Activated naive CD4-positive, alpha-beta T cell treated with anti-CD3 and anti-CD28 coated beads, Interleukin-2, amount 10 ng/mL, durations not matched to agents 7 days and 5 days (primary cell): ENCODE data around the gene AKAP13.

Experiments
- CTCF ChIA-PET: fragments of 350-600 bp; sonication (Branson Sonifier 250); formaldehyde crosslinking; loops from one replicate; lab custom pipeline; 2021; ENCODE audit warnings: antibody characterized with exemption; lab: Charles Lee
- DNase-seq: peaks from one replicate; pipeline ENCODE4 v3.0.0-alpha.2; 2020
- H3K27ac Mint-ChIP-seq: one replicate; pipeline ENCODE4 v1.8.0; 2021; ENCODE audit warnings: mild to moderate bottlenecking, moderate library complexity, mixed read lengths
- H3K27me3 Mint-ChIP-seq: one replicate; pipeline ENCODE4 v1.8.0; 2021; ENCODE audit warnings: mild to moderate bottlenecking, mixed read lengths
- H3K36me3 Mint-ChIP-seq: one replicate; pipeline ENCODE4 v1.8.0; 2021; ENCODE audit warnings: mixed read lengths
- H3K4me1 Mint-ChIP-seq: one replicate; pipeline ENCODE4 v1.8.0; 2021; ENCODE audit warnings: mixed read lengths
- H3K4me3 Mint-ChIP-seq: one replicate; pipeline ENCODE4 v1.8.0; 2021; ENCODE audit warnings: mild to moderate bottlenecking, moderate library complexity, mixed read lengths
- H3K9me3 Mint-ChIP-seq: one replicate; pipeline ENCODE4 v1.8.0; 2021; ENCODE audit warnings: mixed read lengths

AKAP13 gene

DNA sequence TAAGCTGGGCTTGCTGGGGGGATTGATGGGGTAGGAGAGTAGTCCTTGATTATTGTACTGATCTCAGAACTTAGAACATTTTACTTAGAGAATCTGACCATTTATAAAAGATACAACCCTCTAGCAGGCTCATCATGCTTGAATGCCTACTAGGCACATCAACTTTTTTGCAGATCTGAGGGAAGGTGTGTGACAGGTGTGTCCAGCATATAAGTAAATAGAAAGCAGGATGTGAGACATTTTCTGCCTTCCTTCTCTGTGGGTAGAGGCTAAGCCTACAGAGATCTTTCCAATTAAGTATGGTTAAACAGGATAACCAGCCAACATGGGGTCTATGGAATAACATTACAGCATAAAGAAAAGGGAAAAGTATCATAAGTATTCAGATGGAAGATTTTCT, 159.1 kb downstream of the AKAP13 start:
- H3K4me1 Mint-ChIP-seq: peaks cover 67% of the 10 kb centered on the region
- H3K4me3 Mint-ChIP-seq: no peak overlapping the region
- no peaks in the 10 kb centered on the region for H3K9me3 Mint-ChIP-seq
- no peaks in the 10 kb centered on the region for H3K27me3 Mint-ChIP-seq
- CTCF ChIA-PET: interaction anchor here (1.2 kb wide), 1 partner anchor 15 kb away, joined by 6 read pairs; no protein-coding TSS in a partner anchor
- no peak overlapping the region for H3K27ac Mint-ChIP-seq
- peaks cover 33% of the 10 kb centered on the region for H3K36me3 Mint-ChIP-seq
- DNase-seq: no peak

- peaks cover 66% of the 10 kb centered on the region for H3K4me1 Mint-ChIP-seq
- H3K36me3 Mint-ChIP-seq: peaks cover 31% of the 10 kb centered on the region
- no peak overlapping the region for H3K27ac Mint-ChIP-seq
- CTCF ChIA-PET: interaction anchor here (1.2 kb wide), 1 partner anchor 14 kb away, joined by 6 read pairs; no protein-coding TSS in a partner anchor
- no peak overlapping the region for H3K4me3 Mint-ChIP-seq
- H3K9me3 Mint-ChIP-seq: no peaks in the 10 kb centered on the region
- no peaks in the 10 kb centered on the region for H3K27me3 Mint-ChIP-seq
- no peak for DNase-seq
Measured at GRCh38 chr15:85540085-85540797, 159.8 kb downstream of the AKAP13 start.

DNA sequence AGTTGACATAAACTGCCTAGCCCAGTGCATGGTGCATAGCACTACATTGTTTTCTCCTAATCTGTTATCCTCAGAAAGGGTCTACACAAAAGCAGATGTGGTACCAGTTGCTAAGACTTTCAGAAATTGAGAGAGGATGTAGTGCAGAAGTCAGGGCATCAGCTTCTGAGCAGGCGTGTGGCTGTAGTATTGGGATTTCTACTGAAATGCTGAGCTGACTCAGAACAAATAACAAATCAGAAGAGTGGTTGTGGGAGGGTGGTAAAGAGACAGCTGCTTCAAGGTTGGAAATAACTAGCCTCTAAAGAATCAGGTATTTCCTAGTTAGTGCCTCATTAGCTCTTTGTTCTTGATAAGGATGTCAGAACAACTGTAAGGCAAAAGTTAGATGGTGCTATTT, 161.3 kb downstream of the AKAP13 start:
- Mint-ChIP-seq H3K36me3 (peaks cover 31% of the 10 kb centered on the region), H3K4me3 (no peak overlapping the region), H3K9me3 (no peaks in the 10 kb centered on the region), H3K27me3 (no peaks in the 10 kb centered on the region), H3K4me1 (peaks cover 67% of the 10 kb centered on the region), H3K27ac (no peak overlapping the region)
- DNase-seq: no peak
- CTCF ChIA-PET: interaction anchor here (1.2 to 1.5 kb wide), 2 partner anchors 9 to 19 kb away, joined by 3 read pairs; no protein-coding TSS in a partner anchor

DNA sequence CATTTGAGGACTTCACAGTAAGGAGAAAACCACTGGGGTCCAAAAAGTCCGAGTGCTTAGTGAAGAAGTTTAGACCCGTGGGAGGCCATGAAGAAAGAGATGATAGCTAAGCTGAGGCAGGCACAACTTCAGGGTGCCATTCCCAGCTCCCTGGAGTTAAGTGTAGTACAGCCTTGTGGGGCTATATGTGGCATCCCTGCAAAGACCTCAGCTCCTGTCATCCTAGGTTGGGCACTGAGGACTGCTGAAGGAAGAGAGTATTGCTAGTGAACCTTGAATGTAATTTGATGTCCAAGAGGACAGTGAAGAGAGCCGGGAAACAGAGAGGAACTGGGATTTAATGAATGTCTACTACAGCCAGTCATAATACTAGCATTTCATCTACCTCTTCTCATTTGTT, 162.1 kb downstream of the AKAP13 start:
- H3K9me3 Mint-ChIP-seq: no peaks in the 10 kb centered on the region
- H3K27me3 Mint-ChIP-seq: no peaks in the 10 kb centered on the region
- no peak overlapping the region for H3K4me3 Mint-ChIP-seq
- CTCF ChIA-PET: interaction anchor here (1.5 to 3.8 kb wide), 5 partner anchors 10 to 165 kb away, joined by 3 to 26 read pairs (median 5); no protein-coding TSS in a partner anchor
- no peak overlapping the region for H3K27ac Mint-ChIP-seq
- peaks cover 74% of the 10 kb centered on the region for H3K4me1 Mint-ChIP-seq
- peaks cover 33% of the 10 kb centered on the region for H3K36me3 Mint-ChIP-seq
- no peak for DNase-seq

DNA sequence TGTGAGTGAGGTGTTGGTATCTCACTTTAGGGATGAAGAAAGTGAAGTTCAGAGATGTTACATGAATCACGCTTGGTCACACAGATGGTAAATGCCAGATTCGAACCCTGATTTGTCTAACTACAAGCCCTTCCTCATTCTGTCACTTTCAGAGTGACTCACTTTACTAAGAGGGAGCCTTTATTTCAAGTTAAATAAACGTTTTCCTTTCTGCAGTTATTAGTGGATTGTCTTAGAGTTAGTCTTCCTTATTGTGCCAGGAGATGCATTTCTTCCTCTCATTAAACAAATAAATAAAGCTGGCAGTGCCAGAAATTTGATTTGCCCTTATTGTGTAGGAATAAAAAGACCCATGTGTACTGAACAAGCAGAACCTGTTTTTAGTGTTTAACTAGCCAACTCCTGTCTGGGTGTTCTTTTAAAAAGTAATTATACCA, 162.5 kb downstream of the AKAP13 start:
- peaks cover 77% of the 10 kb centered on the region for H3K4me1 Mint-ChIP-seq
- H3K36me3 Mint-ChIP-seq: peaks cover 36% of the 10 kb centered on the region
- CTCF ChIA-PET: interaction anchor here (0.9 to 3.8 kb wide), 7 partner anchors 15 to 246 kb away, joined by 3 to 26 read pairs (median 5); no protein-coding TSS in a partner anchor
- no peak for DNase-seq
- H3K27me3 Mint-ChIP-seq: no peaks in the 10 kb centered on the region
- H3K27ac Mint-ChIP-seq: no peak overlapping the region
- H3K4me3 Mint-ChIP-seq: no peak overlapping the region
- no peaks in the 10 kb centered on the region for H3K9me3 Mint-ChIP-seq

DNA sequence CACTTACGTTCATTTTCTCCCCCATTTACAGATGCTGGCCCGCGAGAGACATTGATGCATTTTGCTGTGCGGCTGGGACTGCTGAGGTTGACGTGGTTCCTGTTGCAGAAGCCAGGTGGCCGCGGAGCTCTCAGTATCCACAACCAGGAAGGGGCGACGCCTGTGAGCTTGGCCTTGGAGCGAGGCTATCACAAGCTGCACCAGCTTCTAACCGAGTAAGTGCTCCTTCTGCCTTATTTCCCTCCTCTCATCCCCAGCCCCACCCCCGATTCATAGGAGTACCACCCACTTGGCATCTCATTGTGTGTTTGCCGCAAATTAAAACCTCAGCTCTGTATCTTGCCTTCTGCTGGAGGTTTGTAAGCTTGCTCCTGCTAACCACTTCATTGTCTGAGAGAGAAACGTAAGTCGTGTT, 163.3 kb downstream of the AKAP13 start:
- DNase-seq: peak; percentile 66
- Mint-ChIP-seq H3K9me3 (no peaks in the 10 kb centered on the region), H3K4me1 (peaks cover 77% of the 10 kb centered on the region), H3K27ac (peak overlapping the region; percentile 42), H3K27me3 (no peaks in the 10 kb centered on the region), H3K36me3 (peaks cover 36% of the 10 kb centered on the region), H3K4me3 (no peak overlapping the region)
- CTCF ChIA-PET: interaction anchor here (0.8 to 3.8 kb wide), 9 partner anchors 11 to 247 kb away, joined by 3 to 26 read pairs (median 5); no protein-coding TSS in a partner anchor

- no peak overlapping the region for H3K27ac Mint-ChIP-seq
- no peaks in the 10 kb centered on the region for H3K9me3 Mint-ChIP-seq
- peaks cover 65% of the 10 kb centered on the region for H3K4me1 Mint-ChIP-seq
- no peaks in the 10 kb centered on the region for H3K27me3 Mint-ChIP-seq
- H3K4me3 Mint-ChIP-seq: no peak overlapping the region
- no peak for DNase-seq
- H3K36me3 Mint-ChIP-seq: peaks cover 36% of the 10 kb centered on the region
- CTCF ChIA-PET: interaction anchor here (3.8 kb wide), 1 partner anchor 36 kb away, joined by 26 read pairs; no protein-coding TSS in a partner anchor
Measured at GRCh38 chr15:85545185-85545584, 164.8 kb downstream of the AKAP13 start.

- no peaks in the 10 kb centered on the region for H3K9me3 Mint-ChIP-seq
- H3K36me3 Mint-ChIP-seq: peaks cover 34% of the 10 kb centered on the region
- no peak overlapping the region for H3K27ac Mint-ChIP-seq
- CTCF ChIA-PET: interaction anchor here (3.8 kb wide), 1 partner anchor 36 kb away, joined by 26 read pairs; no protein-coding TSS in a partner anchor
- DNase-seq: no peak
- peaks cover 60% of the 10 kb centered on the region for H3K4me1 Mint-ChIP-seq
- no peak overlapping the region for H3K4me3 Mint-ChIP-seq
- H3K27me3 Mint-ChIP-seq: no peaks in the 10 kb centered on the region
Measured at GRCh38 chr15:85545752-85546151, 165.3 kb downstream of the AKAP13 start.

- H3K36me3 Mint-ChIP-seq: peaks cover 34% of the 10 kb centered on the region
Measured at GRCh38 chr15:85547386-85547785, 167.0 kb downstream of the AKAP13 start.

GRCh38 chr15:85550283-85550682, 169.9 kb downstream of the AKAP13 start:
- Mint-ChIP-seq H3K27me3 (no peaks in the 10 kb centered on the region), H3K27ac (no peak overlapping the region), H3K36me3 (peaks cover 32% of the 10 kb centered on the region), H3K9me3 (no peaks in the 10 kb centered on the region), H3K4me3 (no peak overlapping the region), H3K4me1 (peaks cover 26% of the 10 kb centered on the region)
- DNase-seq: no peak
- CTCF ChIA-PET: no interaction called here

More at GRCh38 chr15:85547386-85547785, 167.0 kb downstream of the AKAP13 start:
- CTCF ChIA-PET: interaction anchor here (1.5 kb wide), 1 partner anchor 9 kb away, joined by 4 read pairs; no protein-coding TSS in a partner anchor
- Mint-ChIP-seq H3K27me3 (no peaks in the 10 kb centered on the region), H3K27ac (no peak overlapping the region), H3K4me3 (no peak overlapping the region), H3K4me1 (peaks cover 43% of the 10 kb centered on the region), H3K9me3 (no peaks in the 10 kb centered on the region)
- no peak for DNase-seq

DNA sequence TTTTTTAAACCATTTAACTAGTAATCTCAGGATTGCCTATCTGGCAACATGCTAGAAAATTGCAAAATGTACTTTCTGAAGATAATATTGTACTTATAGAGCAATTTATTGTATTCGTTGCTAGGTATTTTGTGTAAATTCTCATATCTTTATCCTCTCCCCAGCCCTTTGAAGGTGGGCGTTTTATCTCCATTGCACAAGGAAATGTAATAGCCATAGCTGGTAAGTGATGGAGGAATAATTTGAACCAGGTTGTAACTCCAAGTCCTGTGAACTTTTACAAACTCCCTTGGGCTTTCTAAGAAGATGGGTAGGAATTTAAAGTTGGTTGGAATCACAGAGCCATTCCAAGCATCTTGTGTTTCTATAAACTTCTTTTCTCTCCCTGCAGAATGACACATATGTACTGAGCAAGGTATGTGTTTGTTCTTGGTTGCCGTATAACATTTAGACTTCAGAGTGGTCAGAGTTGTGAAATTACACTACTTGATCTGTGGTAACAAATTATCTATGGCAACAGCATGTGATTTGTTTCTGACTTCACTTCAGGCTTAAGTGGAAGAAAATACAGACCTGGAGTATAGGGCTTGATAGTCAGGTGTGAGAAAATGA, 170.9 kb downstream of the AKAP13 start:
- H3K36me3 Mint-ChIP-seq: peaks cover 28% of the 10 kb centered on the region
- H3K4me3 Mint-ChIP-seq: no peak overlapping the region
- H3K27me3 Mint-ChIP-seq: no peaks in the 10 kb centered on the region
- DNase-seq: no peak
- H3K27ac Mint-ChIP-seq: no peak overlapping the region
- CTCF ChIA-PET: no interaction called here
- H3K9me3 Mint-ChIP-seq: no peaks in the 10 kb centered on the region
- peaks cover 26% of the 10 kb centered on the region for H3K4me1 Mint-ChIP-seq

DNA sequence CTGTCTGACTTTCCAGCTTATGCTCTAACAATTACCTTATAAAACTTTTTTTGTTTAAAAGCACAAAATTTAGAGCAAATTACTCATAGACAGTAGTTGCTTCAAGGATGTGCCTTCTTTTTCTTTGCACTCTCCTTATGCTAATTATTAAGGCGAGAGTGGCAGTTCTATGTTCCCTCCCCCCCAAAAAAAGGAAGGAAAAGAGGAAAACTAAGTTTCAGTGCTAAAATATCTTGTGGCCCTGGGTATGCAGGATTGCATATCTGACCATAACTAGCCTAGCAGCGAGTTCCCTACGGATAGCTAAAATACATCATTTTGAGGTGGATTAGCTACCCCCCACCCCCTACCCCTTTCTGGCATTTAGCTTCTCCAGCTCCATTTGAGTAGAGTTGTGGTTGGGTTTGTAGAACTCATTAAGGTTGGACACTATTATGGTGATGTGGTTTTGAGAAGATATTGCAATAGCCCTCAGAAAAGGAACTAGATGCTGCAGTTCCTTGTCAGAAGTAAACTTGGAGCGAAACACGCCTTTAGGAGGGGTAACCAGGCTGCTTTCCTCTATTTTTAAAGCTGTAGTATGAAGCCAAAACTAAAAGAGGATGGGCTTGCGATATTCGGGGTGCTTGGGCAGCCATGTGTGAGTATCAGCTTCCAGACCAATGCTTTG, 174.6 kb downstream of the AKAP13 start:
- DNase-seq: no peak
- Mint-ChIP-seq H3K9me3 (no peaks in the 10 kb centered on the region), H3K4me3 (no peak overlapping the region), H3K4me1 (peaks cover 46% of the 10 kb centered on the region), H3K36me3 (peaks cover 40% of the 10 kb centered on the region), H3K27me3 (no peaks in the 10 kb centered on the region), H3K27ac (no peak overlapping the region)
- CTCF ChIA-PET: interaction anchor here (0.6 to 1.3 kb wide), 4 partner anchors 11 to 68 kb away, joined by 3 to 6 read pairs (median 4); no protein-coding TSS in a partner anchor

DNA sequence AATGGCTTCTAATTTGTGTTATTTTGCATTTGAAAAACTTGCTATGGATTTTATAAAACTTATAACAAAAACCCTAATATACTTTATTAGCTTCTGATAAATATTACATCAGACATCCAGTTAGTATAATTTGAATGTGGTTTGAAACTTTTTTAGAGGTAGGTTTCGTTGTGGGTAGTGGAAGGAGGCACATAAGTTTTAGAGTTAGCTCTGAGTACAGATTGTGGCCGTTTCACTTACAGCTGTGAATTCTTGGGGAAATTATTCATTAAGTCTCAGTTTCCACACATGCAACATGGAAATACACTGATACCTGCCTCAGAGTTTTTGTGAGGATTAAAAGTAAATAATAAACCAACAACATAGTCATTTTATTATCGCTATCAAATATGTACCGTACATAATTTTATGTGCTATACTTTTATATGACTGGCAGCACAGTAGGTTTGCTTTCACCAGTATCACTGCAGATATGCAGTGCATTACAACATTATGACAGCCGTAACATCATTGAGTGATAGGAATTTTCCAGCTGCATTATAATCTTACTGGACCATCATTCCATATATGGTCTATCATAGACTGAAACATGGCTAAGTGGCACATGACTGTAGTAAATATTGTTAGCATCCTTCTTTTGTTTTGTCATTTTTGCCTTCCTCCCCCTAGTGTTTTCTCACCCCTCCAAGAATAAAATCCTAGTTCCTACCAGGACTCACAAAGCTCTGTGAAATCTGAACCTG, 175.6 kb downstream of the AKAP13 start:
- Mint-ChIP-seq H3K36me3 (peaks cover 41% of the 10 kb centered on the region), H3K4me3 (no peak overlapping the region), H3K4me1 (peaks cover 48% of the 10 kb centered on the region), H3K9me3 (no peaks in the 10 kb centered on the region), H3K27me3 (no peaks in the 10 kb centered on the region), H3K27ac (no peak overlapping the region)
- CTCF ChIA-PET: interaction anchor here (0.6 to 1.9 kb wide), 6 partner anchors 8 to 69 kb away, joined by 3 to 8 read pairs (median 4); no protein-coding TSS in a partner anchor
- no peak for DNase-seq
